GM12878 (cell line): ENCODE measurements around the gene SLC15A4. TPM values are rescaled to one million over a fixed set of nuclear protein-coding genes. Genes with fewer than 3 reads are reported as not detected.
A peak's percentile ranks its signal among the peaks of the same experiment; 100 is the strongest.

ENCODE experiments used
- ATAC-seq: fragments of 200-7000 bp; cut with Tn5 transposase; 3 replicates; pipeline ENCODE4 v1.9.1; 2020; ENCODE audit warnings: mild to moderate bottlenecking, moderate library complexity
- BruUV-seq: library from RNA; stranded (reverse); fragments of 400-500 nt; replicated peaks from 2 replicates; lab custom pipeline; 2021; lab: Mats Ljungman, UMichigan
- CTCF ChIA-PET: fragments of 300-600 bp; sonication (Branson Sonifier 250); formaldehyde crosslinking; extraction: SDS; loops from one replicate; lab custom pipeline; 2021; ENCODE audit warnings: inconsistent platforms; lab: Yijun Ruan, JAX
- POLR2A ChIA-PET: fragments of 350-600 bp; formaldehyde crosslinking; extraction: SDS; loops from one replicate; lab custom pipeline; 2021; ENCODE audit warnings: inconsistent platforms; lab: Charles Lee
- RAD21 ChIA-PET: fragments of 300-600 bp; sonication (Branson Sonifier 250); formaldehyde crosslinking; loops from one replicate; lab custom pipeline; 2023; ENCODE audit warnings: antibody characterized with exemption; ENCODE audit not compliant: unreplicated experiment; lab: Charles Lee
- SMC1A ChIA-PET: fragments of 300-600 bp; sonication (Branson Sonifier 250); formaldehyde crosslinking; loops from one replicate; lab custom pipeline; 2023; ENCODE audit not compliant: unreplicated experiment, uncharacterized antibody; lab: Charles Lee
- DNase-seq: peaks from one replicate; pipeline ENCODE4 v3.0.0-alpha.2; 2011; ENCODE audit warnings: low read depth, low spot score
- FAIRE-seq: peaks from 3 replicates; lab custom pipeline; 2011; peaks lifted over from hg19 to GRCh38; lab: Jason Lieb, UNC
- H2AFZ ChIP-seq: 2 replicates; pipeline ENCODE4 v1.6.0; 2011; ENCODE audit warnings: low read depth, low read length, control low read depth; ENCODE audit not compliant: control insufficient read depth
- H3K27ac ChIP-seq: 2 replicates; pipeline ENCODE4 v1.5.1; 2011; ENCODE audit warnings: control low read depth; ENCODE audit not compliant: control insufficient read depth, insufficient read depth
- H3K27me3 ChIP-seq, 2 experiments: replicated peaks in 1 of 2; 2 replicates each; pipeline versions ENCODE4 v1.6.0 to v1.6.1; 2011; ENCODE audit warnings: low read length in 1 of 2; ENCODE audit not compliant: control insufficient read depth in 2 of 2, insufficient read depth in 2 of 2
- H3K36me3 ChIP-seq, 2 experiments: 2 replicates each; pipeline ENCODE4 v1.5.1; 2011; ENCODE audit warnings: low read length in 1 of 2; ENCODE audit not compliant: control insufficient read depth in 2 of 2, insufficient read depth in 2 of 2
- H3K4me1 ChIP-seq: 2 replicates; pipeline ENCODE4 v1.6.1; 2011; ENCODE audit warnings: mild to moderate bottlenecking, low read length, moderate library complexity, mixed read lengths; ENCODE audit not compliant: control insufficient read depth, insufficient read depth
- H3K4me2 ChIP-seq: 2 replicates; pipeline ENCODE4 v1.6.0; 2011; ENCODE audit warnings: control low read depth; ENCODE audit not compliant: control insufficient read depth, insufficient read depth
- H3K4me3 ChIP-seq: fragments of 200-600 bp; sonication (generic); 2 replicates; pipeline ENCODE4 v1.5.1; 2016
- H3K79me2 ChIP-seq: 2 replicates; pipeline ENCODE4 v1.6.0; 2011; ENCODE audit warnings: low read length; ENCODE audit not compliant: control insufficient read depth, insufficient read depth
- H3K9ac ChIP-seq: 2 replicates; pipeline ENCODE4 v1.8.0; 2011; ENCODE audit warnings: low read length, control low read depth, mixed read lengths; ENCODE audit not compliant: control insufficient read depth, insufficient read depth
- H3K9me3 ChIP-seq: replicated peaks from 3 replicates; pipeline ENCODE4 v1.5.1; 2011; ENCODE audit warnings: mild to moderate bottlenecking, low read length; ENCODE audit not compliant: control insufficient read depth, insufficient read depth
- H4K20me1 ChIP-seq: 2 replicates; pipeline ENCODE4 v1.6.0; 2011; ENCODE audit not compliant: control insufficient read depth, insufficient read depth
- EED ChIP-seq: sonication (generic); IDR thresholded peaks from 2 replicates; pipeline ENCODE4 v1.6.1; 2016; ENCODE audit warnings: antibody characterized with exemption, low read depth
- IKZF1 ChIP-seq: fragments of 450-650 bp; conservative IDR thresholded peaks from 2 replicates; pipeline ENCODE4 v1.6.1; 2017; ENCODE audit warnings: antibody characterized with exemption, mild to moderate bottlenecking
- IKZF2 ChIP-seq, 2 experiments: fragments of 450-650 bp; IDR thresholded peaks; 2 replicates each; pipeline ENCODE4 v1.6.1; 2017; ENCODE audit warnings: mild to moderate bottlenecking in 2 of 2, moderate library complexity in 2 of 2
- POLR2A ChIP-seq: IDR thresholded peaks from 2 replicates; pipeline ENCODE4 v1.6.1; 2011; ENCODE audit warnings: low read depth, mild to moderate bottlenecking, low read length
- SKIL ChIP-seq: fragments of 450-650 bp; IDR thresholded peaks from 2 replicates; pipeline ENCODE4 v1.6.1; 2017; ENCODE audit warnings: mild to moderate bottlenecking, low read depth, inconsistent platforms; ENCODE audit not compliant: poor library complexity, severe bottlenecking
- SMC3 ChIP-seq: IDR thresholded peaks from 2 replicates; pipeline ENCODE4 v1.6.1; 2011; ENCODE audit warnings: low read length, improper control_type of control experiment, borderline replicate concordance
- WGBS: methylation state at CpG from one replicate; pipeline ENCODE4 v1.1.6; 2016; ENCODE audit warnings: low lambda C conversion rate; ENCODE audit not compliant: insufficient replicate concordance, insufficient coverage; ENCODE audit errors: missing lambda C conversion rate; 5-methylcytosine and 5-hydroxymethylcytosine counted together
- in situ Hi-C: fragments of 300-500 bp; cut with MboI; formaldehyde crosslinking; loops from 9 replicates; pipeline ENCODE4 v1.14.3; 2018; ENCODE audit warnings: mixed read lengths
- intact Hi-C: fragments of 100-400 bp; cut with micrococcal nuclease; formaldehyde crosslinking; loops from one replicate; pipeline ENCODE4 v1.14.2; 2022; ENCODE audit not compliant: unreplicated experiment
- polyA plus RNA-seq, 11 experiments: library from polyadenylated mRNA; depleted of rRNA in 4 of 11; unstranded in 6 of 11; stranded (reverse) in 5 of 11; fragments of >200 nt; fragmentation: Nextera tagmentation in 4 of 11; fragmentation: Illumina TruSeq in 1 of 11; extraction: Ambion mirVana in 4 of 11; extraction: Trizol in 1 of 11; gene quantifications; 1 replicate in 1 of 11; 2 replicates in 10 of 11; pipeline versions ENCODE4 v1.2.1 to v1.2.3, GENCODE V29; 2011 to 2016; ENCODE audit warnings: inconsistent platforms in 2 of 11, missing spikeins in 2 of 11, low read depth in 1 of 11
- total RNA-seq, 4 experiments: library from RNA; depleted of rRNA in 3 of 4; stranded (reverse); fragments of >200 nt in 3 of 4; fragmentation: Illumina TruSeq in 1 of 4; extraction: Trizol in 1 of 4; gene quantifications; 2 replicates each; pipeline versions ENCODE4 v1.2.1 to v1.2.3, GENCODE V29; 2013 to 2021

The SLC15A4 gene
- total and polyA plus RNA-seq, 10 of the 15 experiments (the other 5 are each of a cell fraction or from before 2014, with no cell fraction given) = 12.7 to 257 (median 36.6) TPM

GRCh38 chr12:128807161-128807724, 16.5 kb downstream of the SLC15A4 start:
- no peak for FAIRE-seq
- no peak for TF ChIP-seq SKIL
- TF ChIP-seq POLR2A = peak; percentile 43
- peak; percentile 25 to 48; a peak in 3 of 4 replicates for TF ChIP-seq IKZF2 (IDR thresholded peaks at IDR 0.05)
- 0 out of 2 replicates have a peak, but pooled peaks have one; percentile 23 for TF ChIP-seq IKZF1
- TF ChIP-seq SMC3 = no peak
- TF ChIP-seq EED = 0 out of 2 replicates have a peak, but pooled peaks have one; percentile 14
- TF ChIP-seq, all 136 proteins: peak for 4
- 51% methylated on average over 14 of the region's 14 CpGs for WGBS
- intact Hi-C loops = no loop called here
- SMC1A ChIA-PET = interaction anchor here (1.0 to 10.0 kb wide), 6 partner anchors 9 to 22 kb away, joined by 3 to 261 read pairs (median 7); no protein-coding TSS in a partner anchor
- ATAC-seq (no peak), DNase-seq (no peak)
- Histone ChIP-seq H3K79me2 (peaks cover 91% of the 10 kb centered on the region), H4K20me1 (peaks cover 2% of the 10 kb centered on the region; the same call in 1 of the 2 replicates), H2AFZ (no peak overlapping the region), H3K36me3 (peaks cover 21 to 47% of the 10 kb centered on the region in 2 experiments), H3K9ac (no peak overlapping the region; the same call in 1 of the 2 replicates), H3K4me2 (no peak overlapping the region), H3K9me3 (no peaks in the 10 kb centered on the region; the same call in 2 of the 3 replicates), H3K27ac (no peak overlapping the region), H3K27me3 (no peaks in the 10 kb centered on the region), H3K4me1 (peaks cover 47% of the 10 kb centered on the region), H3K4me3 (no peak overlapping the region)
- BruUV-seq = no TSS peak
- CTCF ChIA-PET = interaction anchor here (1.2 kb wide), 1 partner anchor 8 kb away, joined by 3 read pairs; no protein-coding TSS in a partner anchor
- POLR2A ChIA-PET = interaction anchor here (2.6 to 12.9 kb wide), 2 partner anchors 12 to 13 kb away, joined by 9 to 253 read pairs; no protein-coding TSS in a partner anchor
- RAD21 ChIA-PET = interaction anchor here (1.0 to 1.6 kb wide), 4 partner anchors 10 to 19 kb away, joined by 3 to 8 read pairs (median 3); no protein-coding TSS in a partner anchor
- in situ Hi-C loops = no loop called here
